Ishikawa (cell line): ENCODE measurements around the gene GNG7.

Experiments used
- CREB1 ChIP-seq: IDR thresholded peaks from 2 replicates; pipeline ENCODE4 v1.6.1; 2012; ENCODE audit warnings: low read depth
- EP300 ChIP-seq: IDR thresholded peaks from 2 replicates; pipeline ENCODE4 v1.6.1; 2012; ENCODE audit warnings: borderline replicate concordance
- MAX ChIP-seq: IDR thresholded peaks from 2 replicates; pipeline ENCODE4 v1.6.1; 2012
- NFIC ChIP-seq: IDR thresholded peaks from 2 replicates; pipeline ENCODE4 v1.6.1; 2012
- RAD21 ChIP-seq: IDR thresholded peaks from 2 replicates; pipeline ENCODE4 v1.6.1; 2012; ENCODE audit warnings: low read depth
- REST ChIP-seq: IDR thresholded peaks from 2 replicates; pipeline ENCODE4 v1.6.1; 2012; ENCODE audit warnings: low read depth, mild to moderate bottlenecking
- TEAD4 ChIP-seq: IDR thresholded peaks from 2 replicates; pipeline ENCODE4 v1.6.1; 2012
- USF1 ChIP-seq: IDR thresholded peaks from 2 replicates; pipeline ENCODE4 v1.6.1; 2012
- YY1 ChIP-seq: IDR thresholded peaks from 2 replicates; pipeline ENCODE4 v1.6.1; 2012; ENCODE audit warnings: low read depth

- TF ChIP-seq NFIC (no peak), EP300 (no peak), REST (no peak), RAD21 (no peak), CREB1 (no peak), YY1 (no peak), USF1 (no peak), MAX (no peak), TEAD4 (no peak)
Measured at GRCh38 chr19:2700660-2701360, 1.7 kb downstream of the GNG7 start.
